GM18511 (cell line): ENCODE data around the gene EHD2.

Source experiments
- ATAC-seq: cut with Tn5 transposase; IDR thresholded peaks from one replicate; pipeline ENCODE4 v1.9.1; 2021; ENCODE audit warnings: mild to moderate bottlenecking, moderate library complexity; ENCODE audit not compliant: unreplicated experiment

EHD2 gene

GRCh38 chr19:47687906-47688305, 25.3 kb upstream of the EHD2 start:
- ATAC-seq, result no peak

GRCh38 chr19:47691090-47691489, 22.1 kb upstream of the EHD2 start:
- no peak for ATAC-seq

GRCh38 chr19:47691782-47692181, 21.4 kb upstream of the EHD2 start:
- no peak for ATAC-seq

- no peak for ATAC-seq
Measured at GRCh38 chr19:47693489-47693888, 19.7 kb upstream of the EHD2 start.

DNA sequence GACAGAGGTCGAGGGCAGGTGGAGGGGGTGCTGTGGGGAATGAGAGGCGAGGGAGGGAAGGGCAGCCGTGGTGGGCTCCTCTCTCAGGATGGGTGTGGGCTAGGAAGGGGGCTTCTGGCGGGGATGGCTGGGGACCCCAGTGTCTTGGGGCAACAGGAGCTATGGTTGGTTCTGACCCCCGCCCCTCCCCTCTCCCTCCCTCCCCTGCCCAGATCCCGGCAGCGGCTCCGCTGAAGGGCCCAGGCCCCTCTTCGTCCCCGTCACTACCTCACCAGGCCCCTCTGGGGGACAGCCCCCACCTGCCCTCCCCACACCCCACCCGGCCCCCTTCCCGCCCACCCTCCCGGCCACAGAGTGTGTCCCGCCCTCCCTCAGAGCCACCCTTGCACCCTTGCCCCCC, 19.3 kb upstream of the EHD2 start:
- ATAC-seq, result no peak

- no peak for ATAC-seq
Measured at GRCh38 chr19:47694466-47695273, 18.6 kb upstream of the EHD2 start.

- ATAC-seq, result no peak
Measured at GRCh38 chr19:47695533-47696262, 17.5 kb upstream of the EHD2 start.

DNA sequence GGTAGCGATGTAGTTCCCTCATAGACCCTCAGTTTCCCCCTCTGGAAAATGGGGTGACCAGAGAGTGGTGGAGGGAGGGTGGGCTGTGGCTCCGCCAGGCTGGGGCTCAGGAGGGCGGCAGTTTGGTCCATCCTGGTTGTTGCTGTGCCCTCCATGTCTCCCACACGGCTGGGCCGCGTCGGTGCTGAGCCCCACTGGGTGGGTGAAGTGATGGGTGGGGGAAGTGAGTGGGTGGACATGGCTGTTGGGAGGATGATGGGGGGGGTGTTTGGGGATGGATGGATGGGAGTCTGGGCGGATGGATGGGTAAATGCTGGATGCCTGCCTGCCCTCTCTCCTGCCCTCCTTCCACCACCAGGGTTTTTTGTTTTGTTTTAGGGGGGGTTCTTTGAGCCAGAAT, 16.6 kb upstream of the EHD2 start:
- ATAC-seq, result no peak

GRCh38 chr19:47697863-47698609, 15.2 kb upstream of the EHD2 start:
- no peak for ATAC-seq

GRCh38 chr19:47698631-47699359, 14.4 kb upstream of the EHD2 start:
- ATAC-seq, result no peak

- ATAC-seq, result no peak
Measured at GRCh38 chr19:47699360-47699917, 13.8 kb upstream of the EHD2 start.

- no peak for ATAC-seq
Measured at GRCh38 chr19:47700934-47701716, 12.1 kb upstream of the EHD2 start.

DNA sequence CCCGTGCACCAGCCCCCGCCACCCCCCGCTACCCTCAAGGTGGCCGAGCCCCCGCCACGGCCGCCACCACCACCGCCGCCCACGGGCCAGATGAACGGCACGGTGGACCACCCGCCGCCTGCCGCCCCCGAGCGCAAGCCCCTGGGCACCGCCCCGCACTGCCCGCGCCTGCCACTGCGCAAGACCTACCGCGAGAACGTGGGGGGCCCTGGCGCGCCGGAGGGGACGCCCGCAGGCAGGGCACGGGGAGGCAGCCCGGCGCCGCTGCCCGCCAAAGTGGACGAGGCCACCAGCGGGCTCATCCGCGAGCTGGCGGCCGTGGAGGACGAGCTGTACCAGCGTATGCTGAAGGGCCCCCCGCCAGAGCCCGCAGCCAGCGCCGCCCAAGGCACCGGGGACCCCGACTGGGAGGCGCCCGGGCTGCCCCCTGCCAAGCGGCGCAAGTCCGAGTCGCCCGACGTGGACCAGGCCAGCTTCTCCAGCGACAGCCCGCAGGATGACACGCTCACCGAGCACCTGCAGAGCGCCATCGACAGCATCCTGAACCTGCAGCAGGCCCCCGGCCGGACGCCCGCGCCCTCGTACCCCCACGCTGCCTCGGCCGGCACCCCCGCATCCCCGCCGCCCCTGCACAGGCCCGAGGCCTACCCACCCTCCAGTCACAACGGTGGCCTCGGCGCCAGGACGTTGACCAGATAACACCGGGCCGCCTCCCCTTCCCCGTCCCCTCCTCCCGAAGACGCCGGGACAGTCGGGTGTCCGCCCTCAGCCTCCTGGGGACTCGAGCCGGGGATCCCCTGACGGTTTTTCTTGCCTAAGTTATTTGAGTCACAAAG, 11.3 kb upstream of the EHD2 start:
- no peak for ATAC-seq

DNA sequence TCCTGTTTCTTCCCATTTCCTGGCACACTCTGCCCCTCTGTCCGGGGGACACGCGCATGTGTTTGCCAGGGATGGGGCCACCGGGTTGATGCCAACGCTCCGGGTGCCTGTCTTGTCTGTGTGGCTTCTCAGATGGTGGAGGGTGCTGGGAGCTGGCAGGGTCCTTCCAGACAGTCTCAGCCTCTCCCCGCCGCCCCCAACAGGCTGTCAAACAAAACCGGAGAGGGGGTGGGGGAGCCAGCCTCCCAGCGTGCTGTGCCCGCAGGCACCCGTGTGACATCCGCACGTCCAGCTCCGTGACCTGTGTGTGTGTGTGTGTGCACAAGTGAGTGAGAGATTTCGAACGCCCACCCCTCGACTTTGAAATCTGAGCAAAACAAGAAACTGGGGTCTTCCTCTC, 10.6 kb upstream of the EHD2 start:
- ATAC-seq, result no peak

DNA sequence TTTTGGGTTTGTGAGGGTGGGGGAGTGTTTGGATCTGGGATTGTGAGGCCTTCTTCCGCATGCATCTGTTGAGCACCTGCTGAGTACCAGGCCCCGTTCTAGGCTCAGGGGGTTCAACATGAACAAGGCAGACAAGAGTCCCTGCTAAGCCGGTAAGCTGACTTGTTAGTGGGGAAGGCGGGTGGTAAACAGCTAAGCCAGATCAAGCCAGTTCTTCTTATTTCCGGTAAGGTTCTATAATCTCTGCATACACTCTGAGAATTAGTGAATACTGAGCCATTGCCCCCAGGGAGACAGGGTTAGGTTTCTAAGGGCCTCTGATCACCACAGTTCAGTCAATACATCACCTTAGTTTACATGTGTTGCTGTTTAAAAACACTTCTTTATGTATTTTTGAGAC, 9.9 kb upstream of the EHD2 start:
- ATAC-seq, result no peak

- ATAC-seq, result no peak
Measured at GRCh38 chr19:47704024-47704423, 9.2 kb upstream of the EHD2 start.

DNA sequence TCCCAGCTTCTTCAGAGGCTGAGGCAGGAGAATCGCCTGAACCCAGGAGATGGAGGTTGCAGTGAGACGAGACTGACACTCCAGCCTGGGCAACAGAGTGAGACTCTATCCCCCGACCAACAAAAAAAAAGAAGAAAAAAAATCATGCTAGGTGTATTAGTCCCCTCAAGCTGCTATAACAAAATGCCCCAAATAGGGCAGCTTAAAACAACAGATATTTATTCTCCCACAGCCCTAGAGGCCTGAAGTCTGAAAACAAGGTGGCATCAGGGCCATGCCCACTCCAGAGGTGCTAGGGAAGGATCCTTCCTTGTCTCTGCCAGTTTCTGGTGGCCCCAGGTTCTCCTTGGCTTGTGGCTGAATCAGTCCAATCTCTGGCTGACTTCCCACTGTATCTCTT, 8.6 kb upstream of the EHD2 start:
- no peak for ATAC-seq

DNA sequence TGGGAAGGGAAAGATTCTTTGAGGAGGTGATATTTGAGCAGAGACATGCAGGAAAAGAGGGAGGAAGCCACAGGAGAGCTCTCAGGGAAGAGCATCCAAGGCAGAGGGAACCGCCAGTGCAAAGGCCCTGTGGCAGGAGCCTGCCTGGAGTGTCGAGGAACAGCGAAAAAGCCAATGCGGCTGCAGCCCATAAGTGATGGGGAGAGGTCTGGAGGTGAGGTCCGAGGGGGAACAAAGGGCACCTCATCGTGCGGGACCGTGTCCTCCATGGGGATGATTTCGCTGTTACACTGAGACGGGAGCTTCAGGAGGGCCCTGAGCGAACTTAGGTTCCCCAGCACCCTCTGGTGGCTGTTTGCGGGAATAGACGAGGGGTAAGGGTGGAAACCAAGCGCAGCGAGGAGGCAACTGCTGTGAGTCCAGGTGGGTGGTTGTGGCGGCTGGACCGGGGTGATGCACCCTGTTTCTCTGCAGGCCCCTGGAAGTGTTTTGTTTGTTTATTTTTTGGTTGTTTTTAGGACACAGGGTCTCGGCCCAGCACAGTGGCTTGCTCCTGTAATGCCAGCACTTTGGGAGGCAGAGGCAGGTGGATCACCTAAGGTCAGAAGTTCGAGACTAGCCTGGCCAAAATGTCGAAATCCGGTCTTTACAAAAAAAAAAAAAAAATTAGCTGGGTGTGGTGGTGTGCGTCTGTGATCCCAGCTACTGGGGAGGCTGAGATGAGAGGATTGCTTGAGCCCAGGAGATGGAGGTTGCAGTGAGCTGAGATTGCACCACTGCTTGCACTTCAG, 5.9 kb upstream of the EHD2 start:
- no peak for ATAC-seq
